Prostate gland (tissue), 2 donors: Measurements from ENCODE around the gene TNFSF4.

Experiments
- CTCF ChIP-seq, 4 experiments: fragments of 200-600 bp in 2 of 4; fragments of 450-650 bp in 2 of 4; sonication (generic) in 2 of 4; IDR thresholded peaks; 1 replicate in 3 of 4; 2 replicates in 1 of 4; pipeline ENCODE4 v1.5.1; 2016 to 2019; ENCODE audit warnings: antibody characterized with exemption in 4 of 4, mild to moderate bottlenecking in 2 of 4, moderate library complexity in 2 of 4
- POLR2AphosphoS5 ChIP-seq: sonication (generic); formaldehyde crosslinking; IDR thresholded peaks from one replicate; pipeline ENCODE4 v1.6.1; 2017; ENCODE audit warnings: antibody characterized with exemption

GRCh38 chr1:173208146-173208545, 1.0 kb upstream of the TNFSF4 start:
- TF ChIP-seq CTCF (IDR thresholded peaks at IDR 0.05) (no peak), POLR2AphosphoS5 (no peak)
